GM12873 (cell line): ENCODE data around the gene WNT7A.

ENCODE experiments used
- CTCF ChIP-seq: IDR thresholded peaks from 2 replicates; pipeline ENCODE4 v1.5.1; 2012; ENCODE audit warnings: low read depth, mild to moderate bottlenecking, moderate library complexity, low read length, control low read depth; ENCODE audit not compliant: insufficient read depth; ENCODE audit errors: missing control alignments

WNT7A gene

GRCh38 chr3:13770170-13771169 is 109.4 kb downstream of the WNT7A start:
- TF ChIP-seq CTCF: no peak

- no peak for TF ChIP-seq CTCF
Measured at GRCh38 chr3:13769422-13769821, 110.4 kb downstream of the WNT7A start.

- TF ChIP-seq CTCF: no peak
Measured at GRCh38 chr3:13768453-13768852, 111.4 kb downstream of the WNT7A start.

DNA sequence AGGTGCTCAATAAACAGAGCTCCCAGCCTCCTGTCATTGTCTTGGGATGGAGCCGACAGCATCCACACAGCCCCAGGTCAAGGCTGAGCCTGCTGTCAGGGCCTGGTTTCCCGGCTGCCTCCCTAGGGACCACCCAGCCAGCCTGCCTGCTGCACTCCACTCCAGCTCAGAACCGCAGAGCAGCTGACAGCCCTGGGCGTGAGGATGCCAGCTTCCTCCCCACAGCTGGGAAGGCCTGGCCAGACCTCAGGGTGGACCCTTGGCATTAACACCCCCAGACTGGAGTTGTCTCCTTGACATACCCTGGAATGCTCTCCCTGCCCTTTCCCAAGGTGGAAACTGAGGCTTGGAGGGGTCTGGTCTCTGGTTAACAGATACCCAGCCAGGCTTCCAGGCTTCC is 112.0 kb downstream of the WNT7A start:
- TF ChIP-seq CTCF: no peak

GRCh38 chr3:13767030-13767429 is 112.8 kb downstream of the WNT7A start:
- no peak for TF ChIP-seq CTCF
